T follicular helper cell (primary cell): ENCODE measurements around the gene AKAP5.
A peak's percentile ranks its signal among the peaks of the same experiment; 100 is the strongest.

Source experiments
- DNase-seq: peaks from one replicate; pipeline ENCODE4 v3.0.0-alpha.2; 2020; ENCODE audit warnings: low read depth
- total RNA-seq, 2 experiments: gene quantifications; one replicate each; lab custom pipeline; 2026; lab: John Stamatoyannopoulos, UW

Gene AKAP5
- 0.54 to 1.7 reads per million in 2 experiments for total RNA-seq

- DNase-seq: peak; percentile 61
Measured at GRCh38 chr14:64465191-64465822, at the start of gene AKAP5. Gene AKAP5 (plus strand): TSS chr14:64465499. CDS start chr14:64468395, 2,896 bp downstream.

DNA sequence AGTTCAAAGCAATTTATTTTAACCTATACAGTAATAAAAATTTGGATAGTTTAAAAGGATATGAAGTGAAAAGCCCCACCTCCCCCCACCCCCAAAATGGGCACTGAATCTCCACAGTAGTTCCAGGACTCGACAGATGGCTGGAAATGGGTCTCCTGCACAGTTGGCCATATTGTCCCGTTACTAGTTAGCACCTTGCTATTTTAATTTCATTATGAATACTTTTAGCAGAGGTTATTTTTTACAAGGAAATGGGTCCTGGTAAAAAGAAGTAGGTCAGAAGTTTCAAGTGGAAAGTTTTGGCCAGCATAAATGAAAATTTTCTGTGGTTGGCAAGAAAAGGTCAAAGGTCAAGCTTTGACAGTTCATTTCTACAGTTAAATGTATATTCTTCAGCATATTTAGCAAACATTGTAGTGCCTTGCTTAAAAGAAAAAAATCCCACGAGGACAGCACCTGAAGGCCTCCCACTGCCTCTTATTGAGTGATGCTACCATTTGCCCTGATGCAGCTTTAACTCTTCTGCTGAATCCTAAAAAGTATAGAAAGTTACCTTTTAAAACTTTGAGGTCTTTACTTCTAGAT, 48.9 kb upstream of the AKAP5 start:
- DNase-seq: no peak

DNA sequence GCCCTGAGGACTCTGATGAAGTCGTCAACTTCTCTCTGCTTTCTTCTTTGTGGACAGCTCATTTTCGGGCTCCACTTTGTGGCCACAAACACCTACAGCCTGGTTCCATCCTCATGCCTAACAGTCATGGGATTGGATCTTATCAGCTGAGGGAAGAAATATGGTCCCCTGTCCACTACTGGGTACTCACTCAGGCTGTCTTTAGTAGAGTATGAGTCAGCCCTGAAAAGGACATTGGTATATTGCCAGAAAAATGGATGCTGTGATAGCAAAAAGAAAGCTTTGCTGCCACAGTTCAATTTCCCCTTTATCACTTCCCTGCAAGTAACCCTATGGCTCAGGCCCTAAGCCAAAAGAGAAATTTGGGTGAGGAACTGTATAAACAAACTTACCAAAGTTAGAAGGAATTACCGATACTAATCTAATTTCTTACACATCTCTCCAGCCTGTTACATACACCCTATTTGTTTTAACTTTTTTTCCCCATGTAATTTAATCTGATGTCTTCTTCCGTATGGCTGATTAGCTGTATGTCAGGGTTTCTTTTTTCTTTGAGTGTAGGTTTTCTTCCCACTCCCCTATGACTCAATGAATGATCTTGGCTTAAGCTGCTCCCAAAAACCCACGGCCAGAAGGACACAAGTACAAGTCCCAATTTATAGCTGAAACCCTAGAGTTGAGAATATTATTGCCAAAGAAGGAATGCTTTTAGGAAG, 48.1 kb upstream of the AKAP5 start:
- DNase-seq: no peak

DNA sequence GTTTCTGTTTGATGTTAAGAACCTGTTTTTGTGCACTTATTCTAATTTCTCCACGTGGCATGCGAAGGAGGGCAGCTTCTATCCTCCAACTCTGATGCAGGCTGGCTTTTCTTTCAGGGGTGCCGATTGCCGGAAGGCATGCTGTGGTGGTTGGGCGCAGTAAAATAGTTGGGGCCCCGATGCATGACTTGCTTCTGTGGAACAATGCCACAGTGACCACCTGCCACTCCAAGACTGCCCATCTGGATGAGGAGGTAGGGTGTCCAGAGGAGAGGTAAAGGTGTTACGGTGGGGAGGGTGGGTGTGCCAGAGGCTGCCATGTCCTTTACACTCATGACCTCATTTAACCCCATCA, 47.6 kb upstream of the AKAP5 start:
- no peak for DNase-seq

GRCh38 chr14:64419003-64419402, 46.3 kb upstream of the AKAP5 start:
- no peak for DNase-seq

GRCh38 chr14:64421166-64421565, 44.1 kb upstream of the AKAP5 start:
- no peak for DNase-seq

GRCh38 chr14:64422005-64422404, 43.3 kb upstream of the AKAP5 start:
- DNase-seq: no peak

DNA sequence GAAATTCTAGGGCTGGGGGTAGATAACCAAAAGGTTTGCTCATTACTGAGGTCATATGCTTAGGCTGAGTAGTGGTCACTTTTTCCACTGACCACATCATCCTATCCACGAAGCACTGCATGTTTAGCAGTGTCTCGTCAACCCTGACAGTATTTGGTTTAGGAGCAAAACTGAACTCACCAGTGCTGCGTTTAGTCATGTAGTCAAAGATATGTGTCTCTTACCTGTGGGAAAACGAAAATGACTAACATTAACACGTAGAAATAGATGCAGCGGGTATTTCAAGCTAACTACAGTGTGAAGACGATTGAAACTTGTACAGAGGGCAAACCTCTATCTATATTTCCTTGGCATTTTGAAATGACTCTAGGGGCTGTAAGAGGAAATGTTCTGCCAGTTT, 42.5 kb upstream of the AKAP5 start:
- DNase-seq: no peak

- no peak for DNase-seq
Measured at GRCh38 chr14:64423987-64424386, 41.3 kb upstream of the AKAP5 start.

DNA sequence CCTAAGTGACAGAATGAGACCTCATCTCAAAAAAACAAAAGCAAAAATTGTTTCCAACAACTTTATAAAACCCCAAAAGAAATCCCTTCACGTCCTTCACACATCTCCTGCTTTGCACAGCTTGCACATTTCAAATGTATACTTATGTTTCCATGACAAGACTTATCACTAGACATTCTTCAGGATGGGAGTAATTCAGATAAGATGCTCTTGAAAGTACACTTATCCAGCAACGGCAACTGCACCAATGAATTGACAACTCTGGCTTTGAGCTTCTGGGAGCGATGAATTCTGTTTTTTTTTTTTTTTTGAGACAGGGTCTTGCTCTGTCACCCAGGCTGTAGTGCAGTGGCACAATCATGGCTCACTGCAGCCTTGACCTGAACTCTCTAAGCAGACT, 30.8 kb upstream of the AKAP5 start:
- no peak for DNase-seq

- DNase-seq: no peak
Measured at GRCh38 chr14:64438181-64438841, 27.0 kb upstream of the AKAP5 start.

- DNase-seq: no peak
Measured at GRCh38 chr14:64439141-64439540, 26.2 kb upstream of the AKAP5 start.

- DNase-seq: no peak
Measured at GRCh38 chr14:64440494-64440893, 24.8 kb upstream of the AKAP5 start.

DNA sequence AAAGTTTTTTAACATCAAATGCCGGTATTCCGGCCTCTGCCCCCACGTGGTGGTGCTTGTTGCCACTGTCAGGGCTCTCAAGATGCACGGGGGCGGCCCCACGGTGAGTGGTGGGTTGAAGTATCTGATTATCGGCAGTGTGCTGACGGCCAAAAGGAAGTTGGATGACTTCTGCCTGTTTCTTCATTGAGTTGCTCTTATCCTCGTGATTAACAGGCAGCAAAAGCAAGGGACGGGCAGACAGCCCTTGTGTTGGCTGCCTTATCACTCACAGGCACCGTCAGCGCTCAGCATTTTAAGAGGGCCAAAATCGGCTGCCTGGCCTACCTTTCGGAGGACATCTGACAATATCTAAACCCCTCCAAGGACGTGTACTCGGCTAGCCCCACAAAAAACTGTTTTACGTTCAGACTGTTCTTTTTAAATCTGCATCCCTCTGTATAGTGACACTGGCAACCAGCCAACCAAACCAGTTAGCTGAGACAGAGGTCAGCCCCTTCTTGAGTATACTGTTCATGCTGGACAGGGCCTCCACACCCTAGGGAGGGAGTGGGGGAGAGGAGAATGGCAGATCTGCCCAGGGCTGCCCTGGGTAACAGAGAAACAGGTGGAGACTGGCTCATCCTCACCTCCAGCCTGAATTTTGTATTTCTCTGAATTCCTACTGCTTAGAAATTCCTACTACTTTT, 22.9 kb upstream of the AKAP5 start:
- no peak for DNase-seq

- no peak for DNase-seq
Measured at GRCh38 chr14:64444140-64444539, 21.2 kb upstream of the AKAP5 start.

DNA sequence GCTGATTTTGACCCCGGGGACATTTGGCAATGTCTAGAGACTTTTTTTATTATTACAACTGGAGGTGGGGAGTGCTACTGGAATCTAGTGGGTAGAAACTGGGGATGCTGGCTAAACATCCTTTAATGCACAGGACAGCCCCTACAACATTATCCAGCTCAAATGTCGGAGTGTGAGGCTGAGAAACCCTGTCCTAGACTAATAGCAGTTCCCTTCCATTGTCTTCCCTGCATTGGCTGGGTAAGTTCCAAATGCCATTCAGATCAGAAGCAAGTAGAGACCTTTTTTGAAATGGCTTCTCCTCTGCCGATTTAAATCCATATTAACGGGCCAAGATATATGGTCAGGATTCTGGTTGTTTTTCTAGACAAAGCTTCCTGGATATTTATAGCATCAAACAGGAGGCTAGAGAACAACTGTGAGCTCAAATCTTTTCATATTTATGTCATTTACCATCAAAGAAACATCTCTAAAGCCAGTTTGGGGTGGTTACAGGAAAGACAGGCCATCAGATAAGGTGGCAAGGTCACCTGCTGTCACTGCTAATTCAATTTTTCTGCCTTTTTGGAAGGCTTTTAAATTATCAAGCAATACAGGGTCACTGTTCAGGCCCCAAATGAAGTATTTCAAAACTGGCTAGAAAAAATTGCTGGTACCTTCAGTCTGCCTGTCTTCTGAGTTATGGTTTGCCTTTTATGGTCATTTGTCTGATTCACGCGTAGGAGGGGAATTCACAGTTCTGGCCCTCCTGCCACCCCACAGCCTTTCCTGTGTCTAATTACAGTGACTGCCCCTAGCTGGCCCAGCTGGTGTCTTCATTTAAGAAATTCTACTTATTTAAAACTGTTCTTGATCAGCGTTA, 20.1 kb upstream of the AKAP5 start:
- DNase-seq: no peak

GRCh38 chr14:64447876-64448670, 17.2 kb upstream of the AKAP5 start:
- DNase-seq: no peak

- no peak for DNase-seq
Measured at GRCh38 chr14:64450255-64450654, 15.0 kb upstream of the AKAP5 start.

DNA sequence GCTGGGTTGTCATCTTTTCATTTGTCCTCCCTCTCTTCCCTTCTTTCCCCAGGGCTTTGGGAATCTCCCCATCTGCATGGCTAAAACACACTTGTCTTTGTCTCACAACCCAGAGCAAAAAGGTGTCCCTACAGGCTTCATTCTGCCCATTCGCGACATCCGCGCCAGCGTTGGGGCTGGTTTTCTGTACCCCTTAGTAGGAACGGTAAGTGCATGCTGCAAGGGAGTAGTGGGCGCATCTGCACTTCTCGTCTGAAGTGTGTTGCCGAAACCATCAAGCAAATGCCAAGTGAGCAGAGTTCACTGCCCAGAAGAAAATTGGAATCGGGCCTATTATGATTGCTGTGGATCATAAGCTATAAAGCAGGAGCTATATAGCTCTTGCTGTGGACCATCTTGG, 10.6 kb upstream of the AKAP5 start:
- DNase-seq: no peak

GRCh38 chr14:64459405-64460136, 5.7 kb upstream of the AKAP5 start:
- no peak for DNase-seq
